Tibial artery (tissue), 4 donors: Measurements from ENCODE around the gene STAM.

ENCODE experiments used
- DNase-seq, 2 donors: peaks; one replicate each; pipeline ENCODE4 v3.0.0-alpha.2; 2019
- H3K27ac ChIP-seq, 2 donors: fragments of 200-600 bp; sonication (generic) in 1 of 2; 1 replicate in 1 of 2; 2 replicates in 1 of 2; pipeline ENCODE4 v1.5.1; 2018 to 2019; ENCODE audit warnings: mild to moderate bottlenecking in 1 of 2
- H3K27me3 ChIP-seq, 2 donors: fragments of 200-600 bp; sonication (generic) in 1 of 2; one replicate each; pipeline versions ENCODE4 v1.5.1 to v1.6.0; 2016 to 2019
- H3K36me3 ChIP-seq, 3 donors: fragments of 200-600 bp; sonication (generic) in 2 of 3; one replicate each; pipeline ENCODE4 v1.5.1; 2016 to 2019; ENCODE audit warnings: mild to moderate bottlenecking in 2 of 3
- H3K4me1 ChIP-seq, 4 donors: fragments of 200-600 bp; sonication (generic) in 2 of 4; 1 replicate in 3 of 4; 2 replicates in 1 of 4; pipeline ENCODE4 v1.5.1; 2016 to 2019
- H3K4me3 ChIP-seq, 2 donors: fragments of 200-600 bp; sonication (generic) in 1 of 2; 1 replicate in 1 of 2; 2 replicates in 1 of 2; pipeline ENCODE4 v1.5.1; 2018 to 2019; ENCODE audit warnings: mild to moderate bottlenecking in 2 of 2
- H3K9me3 ChIP-seq, 3 donors: fragments of 200-600 bp; sonication (generic) in 1 of 3; one replicate each; pipeline ENCODE4 v1.5.1; 2016 to 2019
- CTCF ChIP-seq, 2 experiments: fragments of 200-600 bp in 1 of 2; fragments of 450-650 bp in 1 of 2; IDR thresholded peaks; one replicate each; pipeline ENCODE4 v1.5.1; 2017 to 2019; ENCODE audit warnings: antibody characterized with exemption in 2 of 2, mild to moderate bottlenecking in 1 of 2, moderate library complexity in 1 of 2
- intact Hi-C: fragments of 100-400 bp; cut with DNase I; formaldehyde crosslinking; loops from one replicate; pipeline ENCODE4 v1.15.0; 2023; ENCODE audit warnings: low total_unique reads

The STAM gene

GRCh38 chr10:17660921-17661320 is 17.0 kb downstream of the STAM start:
- Histone ChIP-seq H3K36me3 (peaks cover 3 to 8% (median 4%) of the 10 kb centered on the region in 3 donors), H3K27me3 (no peaks in the 10 kb centered on the region), H3K4me3 (no peak overlapping the region), H3K4me1 (peaks cover 0 to 12% (median 3%) of the 10 kb centered on the region in 4 donors), H3K9me3 (no peaks in the 10 kb centered on the region), H3K27ac (no peak overlapping the region)
- DNase-seq, result no peak
- no peak for TF ChIP-seq CTCF (IDR thresholded peaks at IDR 0.05)
- intact Hi-C loops, result no loop called here

- intact Hi-C loops, result no loop called here
- Histone ChIP-seq H3K4me1 (peaks cover 0 to 11% (median 3%) of the 10 kb centered on the region in 4 donors), H3K4me3 (no peak overlapping the region), H3K9me3 (no peaks in the 10 kb centered on the region), H3K27me3 (no peaks in the 10 kb centered on the region), H3K36me3 (peaks cover 3 to 8% (median 4%) of the 10 kb centered on the region in 3 donors), H3K27ac (no peak overlapping the region)
- no peak for DNase-seq
- TF ChIP-seq CTCF (IDR thresholded peaks at IDR 0.05), result no peak
Observed at GRCh38 chr10:17661510-17661909, 17.6 kb downstream of the STAM start.

GRCh38 chr10:17662193-17663138 is 18.5 kb downstream of the STAM start:
- Histone ChIP-seq H3K4me3 (no peak overlapping the region), H3K27ac (no peak overlapping the region), H3K27me3 (no peaks in the 10 kb centered on the region), H3K36me3 (peaks cover 3 to 8% (median 4%) of the 10 kb centered on the region in 3 donors), H3K4me1 (peaks cover 0 to 11% (median 3%) of the 10 kb centered on the region in 4 donors), H3K9me3 (no peaks in the 10 kb centered on the region)
- intact Hi-C loops, result no loop called here
- TF ChIP-seq CTCF (IDR thresholded peaks at IDR 0.05), result no peak
- no peak for DNase-seq

GRCh38 chr10:17663450-17663849 is 19.5 kb downstream of the STAM start:
- TF ChIP-seq CTCF (IDR thresholded peaks at IDR 0.05), result no peak
- Histone ChIP-seq H3K4me1 (peaks cover 0 to 11% (median 3%) of the 10 kb centered on the region in 4 donors), H3K36me3 (peaks cover 3 to 8% (median 4%) of the 10 kb centered on the region in 3 donors), H3K27me3 (no peaks in the 10 kb centered on the region), H3K27ac (no peak overlapping the region), H3K4me3 (no peak overlapping the region), H3K9me3 (no peaks in the 10 kb centered on the region)
- no peak for DNase-seq
- intact Hi-C loops, result no loop called here

- Histone ChIP-seq H3K27me3 (no peaks in the 10 kb centered on the region), H3K27ac (peak overlapping the region; percentile 66 to 68), H3K9me3 (no peaks in the 10 kb centered on the region), H3K4me1 (peaks cover 0 to 11% (median 3%) of the 10 kb centered on the region in 4 donors), H3K4me3 (peak overlapping the region in 1 of 2 donors; percentile 11), H3K36me3 (peaks cover 0 to 4% (median 3%) of the 10 kb centered on the region in 3 donors)
- TF ChIP-seq CTCF (IDR thresholded peaks at IDR 0.05), result no peak
- intact Hi-C loops, result no loop called here
- DNase-seq, result peak in 1 of 2 donors; percentile 38
Observed at GRCh38 chr10:17665747-17666146, 21.8 kb downstream of the STAM start.
